ENCODE results near the gene FBXO2.

Gene FBXO2

DNA sequence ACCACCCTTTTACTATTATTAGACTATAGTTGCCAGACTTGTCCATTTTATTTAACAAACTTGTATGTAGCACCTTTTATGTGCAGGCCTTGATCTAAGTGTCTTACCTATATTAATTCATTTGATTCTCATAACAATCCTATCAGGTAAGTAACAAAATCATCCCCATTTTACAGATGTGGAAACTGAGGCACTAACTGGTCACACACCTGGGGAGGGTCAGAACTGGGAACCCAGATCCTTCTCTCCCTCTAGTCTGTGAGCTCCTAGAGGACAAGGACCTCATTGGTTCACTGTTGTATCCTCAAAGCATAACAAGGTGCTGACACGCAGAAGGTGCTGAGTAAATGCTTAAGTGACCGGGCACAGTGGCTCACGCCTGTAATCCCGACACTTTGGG, 14.9 kb downstream of the FBXO2 start:
- H3K4me3 ChIP-seq (ENCODE audit: low read depth, low read length): no peak overlapping the region
- DNase-seq (ENCODE audit: low read depth, low spot score): no peak
- TF ChIP-seq, protein P1, sequence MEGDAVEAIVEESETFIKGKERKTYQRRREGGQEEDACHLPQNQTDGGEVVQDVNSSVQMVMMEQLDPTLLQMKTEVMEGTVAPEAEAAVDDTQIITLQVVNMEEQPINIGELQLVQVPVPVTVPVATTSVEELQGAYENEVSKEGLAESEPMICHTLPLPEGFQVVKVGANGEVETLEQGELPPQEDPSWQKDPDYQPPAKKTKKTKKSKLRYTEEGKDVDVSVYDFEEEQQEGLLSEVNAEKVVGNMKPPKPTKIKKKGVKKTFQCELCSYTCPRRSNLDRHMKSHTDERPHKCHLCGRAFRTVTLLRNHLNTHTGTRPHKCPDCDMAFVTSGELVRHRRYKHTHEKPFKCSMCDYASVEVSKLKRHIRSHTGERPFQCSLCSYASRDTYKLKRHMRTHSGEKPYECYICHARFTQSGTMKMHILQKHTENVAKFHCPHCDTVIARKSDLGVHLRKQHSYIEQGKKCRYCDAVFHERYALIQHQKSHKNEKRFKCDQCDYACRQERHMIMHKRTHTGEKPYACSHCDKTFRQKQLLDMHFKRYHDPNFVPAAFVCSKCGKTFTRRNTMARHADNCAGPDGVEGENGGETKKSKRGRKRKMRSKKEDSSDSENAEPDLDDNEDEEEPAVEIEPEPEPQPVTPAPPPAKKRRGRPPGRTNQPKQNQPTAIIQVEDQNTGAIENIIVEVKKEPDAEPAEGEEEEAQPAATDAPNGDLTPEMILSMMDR (IDR thresholded peaks at IDR 0.05; ENCODE audit: insufficient read depth, low read length, missing control alignments): no peak
- POLR2A ChIA-PET: no interaction called here
- CTCF ChIA-PET: interaction anchor here (2.0 to 22.2 kb wide), 4 partner anchors 12 to 603 kb away, joined by 5 to 456 read pairs (median 177); partner anchors contain the start of gene FBXO2

DNA sequence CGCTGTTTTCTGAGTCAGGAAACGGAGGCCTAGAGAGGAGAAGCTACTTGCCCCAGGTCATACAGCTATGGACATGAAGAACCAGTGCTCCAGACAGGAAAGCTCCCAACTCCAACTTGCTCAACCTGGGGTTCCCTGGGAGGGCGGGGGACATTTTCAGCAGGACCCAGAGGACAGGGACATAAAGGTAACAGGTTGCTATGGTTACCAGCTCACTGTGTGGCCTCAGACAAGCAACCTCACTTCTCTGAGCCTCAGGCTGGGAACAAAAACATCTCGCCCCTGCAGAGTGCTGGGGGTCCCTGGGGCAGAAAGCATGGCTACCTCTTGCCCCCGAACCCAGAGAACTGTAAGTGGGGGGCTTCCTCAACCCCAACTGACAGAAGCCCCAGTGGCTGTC, 16.1 kb downstream of the FBXO2 start:
- no peak overlapping the region for H3K4me3 ChIP-seq (ENCODE audit: low read depth, low read length)
- TF ChIP-seq, protein P1 (IDR thresholded peaks at IDR 0.05; ENCODE audit: insufficient read depth, low read length, missing control alignments): no peak
- ChIA-PET CTCF (interaction anchor here (0.9 to 22.2 kb wide), 6 partner anchors 10 to 602 kb away, joined by 3 to 456 read pairs (median 6); no protein-coding TSS in a partner anchor), POLR2A (no interaction called here)
- no peak for DNase-seq (ENCODE audit: low read depth, low spot score)

DNA sequence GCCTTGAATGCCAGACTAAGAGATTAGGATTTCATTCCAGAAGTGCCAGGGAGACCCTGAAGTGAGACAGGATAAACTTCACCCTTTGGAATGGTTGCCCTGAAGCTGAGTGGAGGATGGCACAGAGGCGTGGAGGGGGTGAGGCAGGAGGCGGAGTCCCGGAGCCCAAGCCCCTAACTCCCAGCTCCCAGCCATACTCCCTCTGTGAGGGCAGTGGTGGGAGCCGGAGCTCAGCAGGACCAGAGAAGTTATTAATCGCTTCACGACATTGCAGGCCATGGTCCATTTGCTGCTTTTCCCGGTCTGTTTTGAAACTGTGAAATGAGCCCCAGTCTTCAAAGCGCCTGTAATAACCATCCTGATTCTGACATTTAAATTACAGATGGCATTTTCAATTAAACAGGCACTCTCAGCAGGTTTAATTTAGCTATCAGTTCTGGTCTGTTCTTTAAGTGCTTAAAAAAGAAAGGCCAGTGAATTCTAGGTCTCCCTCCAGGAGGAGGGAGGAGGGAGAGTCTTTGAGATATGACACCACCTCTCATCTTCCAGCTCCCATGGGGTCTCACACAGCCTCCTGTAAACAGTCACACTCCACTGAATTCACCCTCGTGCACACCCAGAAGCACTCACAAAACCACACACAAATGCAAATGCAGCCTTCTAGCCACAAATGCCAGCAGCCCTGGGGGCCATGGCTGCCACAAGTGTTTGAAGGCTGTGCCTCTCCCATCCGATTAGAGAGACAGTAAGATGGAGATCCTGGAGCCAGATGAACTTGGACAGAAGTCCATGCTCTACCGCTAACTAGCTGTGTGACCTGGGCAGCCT, 19.6 kb downstream of the FBXO2 start:
- no peak for DNase-seq (ENCODE audit: low read depth, low spot score)
- H3K4me3 ChIP-seq (ENCODE audit: low read depth, low read length): no peak overlapping the region
- TF ChIP-seq, protein P1 (IDR thresholded peaks at IDR 0.05; ENCODE audit: insufficient read depth, low read length, missing control alignments): no peak
- ChIA-PET CTCF (interaction anchor here (1.1 to 22.2 kb wide), 5 partner anchors 8 to 598 kb away, joined by 3 to 456 read pairs (median 27); no protein-coding TSS in a partner anchor), POLR2A (no interaction called here)

DNA sequence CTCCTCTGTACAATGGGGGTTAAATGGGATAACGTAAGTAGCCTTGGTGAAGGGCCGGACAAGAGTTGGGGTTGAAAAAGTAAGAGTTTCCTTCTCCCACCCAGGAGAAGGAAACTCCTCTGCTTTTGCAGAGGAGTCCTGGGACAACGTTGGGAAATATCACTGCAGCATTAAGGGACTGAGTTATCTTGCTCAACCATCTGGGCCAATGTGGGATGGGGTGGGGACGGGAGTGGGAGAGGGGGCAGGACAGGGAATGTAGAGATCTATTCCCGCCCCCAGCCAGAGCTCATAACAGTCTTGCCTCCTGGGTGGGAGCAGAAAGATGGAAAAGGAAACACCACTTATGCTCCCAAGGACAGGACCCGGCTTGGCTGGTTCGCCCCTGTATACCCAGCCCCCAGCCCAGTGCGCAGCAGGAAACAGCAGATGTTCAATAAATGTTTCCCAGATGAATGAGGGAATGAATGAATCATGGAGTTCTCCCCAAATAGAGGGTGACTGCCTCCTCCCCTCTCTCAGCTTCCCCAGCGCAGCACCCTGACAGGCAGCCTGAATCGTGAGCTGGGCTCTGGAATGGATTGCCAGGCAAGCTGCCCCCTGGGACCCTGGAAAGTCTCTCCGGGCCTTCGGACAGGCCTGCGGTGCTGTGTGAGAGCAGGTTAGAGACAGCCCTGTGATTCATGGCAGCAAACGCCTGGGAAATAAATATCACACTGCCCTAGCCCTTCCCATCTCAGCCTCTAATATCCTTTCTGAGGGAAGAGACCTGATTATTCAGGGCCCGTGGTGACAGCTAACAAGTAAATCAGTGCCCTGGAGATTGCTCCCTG, 24.8 kb downstream of the FBXO2 start:
- H3K4me3 ChIP-seq (ENCODE audit: low read depth, low read length): no peak overlapping the region
- ChIA-PET CTCF (interaction anchor here (0.8 kb wide), 1 partner anchor 592 kb away, joined by 3 read pairs; no protein-coding TSS in a partner anchor), POLR2A (no interaction called here)
- DNase-seq (ENCODE audit: low read depth, low spot score): no peak
- TF ChIP-seq, protein P1 (IDR thresholded peaks at IDR 0.05; ENCODE audit: insufficient read depth, low read length, missing control alignments): no peak

DNA sequence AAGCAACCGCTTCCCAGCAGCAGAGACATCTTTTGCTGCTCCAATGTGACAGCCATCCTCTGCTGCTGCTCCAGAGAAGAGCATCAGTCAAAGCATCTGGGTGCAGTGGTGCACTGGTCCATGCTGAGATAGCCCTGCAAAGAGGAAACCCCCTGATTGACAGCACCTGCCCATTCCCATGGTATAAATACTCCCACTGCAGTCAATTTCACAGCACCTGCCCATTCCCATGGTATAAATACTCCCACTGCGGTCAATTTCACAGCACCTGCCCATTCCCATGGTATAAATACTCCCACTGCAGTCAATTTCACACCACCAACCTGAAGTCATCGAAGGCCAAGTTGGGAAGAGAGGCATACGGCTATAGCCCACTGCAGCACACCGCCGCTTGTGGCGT, 25.5 kb downstream of the FBXO2 start:
- TF ChIP-seq, protein P1 (IDR thresholded peaks at IDR 0.05; ENCODE audit: insufficient read depth, low read length, missing control alignments): no peak
- DNase-seq (ENCODE audit: low read depth, low spot score): no peak
- ChIA-PET CTCF (no interaction called here), POLR2A (no interaction called here)
- H3K4me3 ChIP-seq (ENCODE audit: low read depth, low read length): no peak overlapping the region

DNA sequence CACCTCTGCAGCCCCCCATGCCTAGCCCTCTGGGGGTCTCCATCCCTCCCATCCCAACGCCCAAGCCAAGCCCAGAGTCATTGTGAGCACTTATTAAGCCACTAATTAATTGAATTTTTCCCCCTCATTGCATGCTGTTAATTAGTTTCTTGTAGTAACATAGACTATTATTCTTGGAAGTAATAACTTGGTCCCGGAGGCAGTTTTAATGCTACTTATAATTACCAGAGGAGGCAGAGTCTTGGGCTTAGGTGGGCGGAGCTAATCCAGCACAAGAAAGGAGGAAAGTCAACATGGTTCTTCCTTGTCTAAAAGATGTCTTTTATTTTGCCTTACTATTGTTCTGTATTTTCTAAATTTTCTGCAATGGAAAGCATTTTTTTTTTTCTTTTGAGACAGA, 27.7 kb downstream of the FBXO2 start:
- TF ChIP-seq, protein P1 (IDR thresholded peaks at IDR 0.05; ENCODE audit: insufficient read depth, low read length, missing control alignments): no peak
- DNase-seq (ENCODE audit: low read depth, low spot score): no peak
- CTCF ChIA-PET: no interaction called here
- H3K4me3 ChIP-seq (ENCODE audit: low read depth, low read length): no peak overlapping the region
- POLR2A ChIA-PET: no interaction called here

Data from AG04449 (cell line).